Body of pancreas (tissue), 4 donors: ENCODE data around the gene ORAI3. TPM values are rescaled to one million over a fixed set of nuclear protein-coding genes. Genes with fewer than 3 reads are reported as not detected.

ENCODE experiments used
- ATAC-seq: fragments of 150-250 bp; one replicate; pipeline ENCODE4 v1.9.1; 2016
- DNase-seq, 4 donors: peaks; one replicate each; pipeline ENCODE4 v3.0.0-alpha.2; 2019
- H3K27ac ChIP-seq, 4 donors: fragments of 200-600 bp; sonication (generic); 1 replicate in 3 of 4; 2 replicates in 1 of 4; pipeline versions ENCODE4 v1.5.1 to v1.6.1; 2016 to 2019; ENCODE audit warnings: mild to moderate bottlenecking in 1 of 4, mixed read lengths in 1 of 4, moderate library complexity in 1 of 4
- H3K27me3 ChIP-seq, 2 donors: fragments of 200-600 bp; sonication (generic); one replicate each; pipeline ENCODE4 v1.6.0; 2016; ENCODE audit warnings: mild to moderate bottlenecking in 1 of 2
- H3K36me3 ChIP-seq, 2 donors: fragments of 200-600 bp; sonication (generic); replicated peaks in 1 of 2; 2 replicates each; pipeline ENCODE4 v1.5.1; 2016; ENCODE audit warnings: low read depth in 2 of 2; ENCODE audit not compliant: insufficient read depth in 1 of 2
- H3K4me1 ChIP-seq: fragments of 200-600 bp; sonication (generic); one replicate; pipeline ENCODE4 v1.6.0; 2016
- H3K4me3 ChIP-seq, 2 donors: fragments of 200-600 bp; sonication (generic); 1 replicate in 1 of 2; 2 replicates in 1 of 2; pipeline ENCODE4 v1.5.1; 2016 to 2019
- H3K9me3 ChIP-seq, 3 donors: fragments of 200-600 bp; sonication (generic); 1 replicate in 2 of 3; 2 replicates in 1 of 3; pipeline ENCODE4 v1.5.1; 2016
- POLR2A ChIP-seq, 3 donors: fragments of 450-650 bp; IDR thresholded peaks; one replicate each; pipeline ENCODE4 v1.6.1; 2016; ENCODE audit warnings: antibody characterized with exemption in 3 of 3, mild to moderate bottlenecking in 2 of 3
- WGBS, 2 donors: methylation state at CpG; one replicate each; pipeline ENCODE4 v1.1.5; 2017; 5-methylcytosine and 5-hydroxymethylcytosine counted together
- intact Hi-C: fragments of 100-400 bp; cut with DNase I; formaldehyde crosslinking; loops from one replicate; pipeline ENCODE4 v1.15.1; 2023
- total RNA-seq, 2 donors: library from RNA; depleted of rRNA; stranded (reverse); fragments of >200 nt; gene quantifications; one replicate each; pipeline ENCODE4 v1.1.0, GENCODE V29; 2016
- TF ChIP-seq, protein P1 (sequence below), 7 experiments: fragments of 450-650 bp in 4 of 7; fragments of 200-600 bp in 3 of 7; sonication (generic) in 3 of 7; IDR thresholded peaks; one replicate each; pipeline ENCODE4 v1.5.1; 2016 to 2019; ENCODE audit warnings: antibody characterized with exemption in 7 of 7

ORAI3 gene
- total RNA-seq, 2 donors from 2014 or later: 7.9 to 27.2 TPM

DNA sequence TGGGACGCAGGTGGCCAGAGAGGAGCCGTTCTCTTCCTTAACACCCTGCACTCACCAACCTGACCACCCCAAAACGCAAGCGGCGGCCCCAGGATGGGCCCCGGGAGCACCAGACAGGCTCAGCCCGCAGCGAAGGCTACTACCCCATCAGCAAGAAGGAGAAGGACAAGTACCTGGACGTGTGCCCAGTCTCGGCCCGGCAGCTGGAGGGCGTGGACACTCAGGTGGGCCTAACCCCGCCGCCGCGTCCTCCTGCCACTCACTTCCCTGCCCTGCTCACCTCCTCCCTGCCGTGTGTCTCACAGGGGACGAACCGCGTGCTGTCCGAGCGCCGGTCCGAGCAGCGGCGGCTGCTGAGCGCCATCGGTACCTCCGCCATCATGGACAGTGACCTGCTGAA lies 31.6 kb downstream of the ORAI3 start:
- no peak overlapping the region for H3K27ac ChIP-seq
- H3K36me3 ChIP-seq: peaks cover 10 to 24% of the 10 kb centered on the region in 2 donors
- H3K4me1 ChIP-seq: peaks cover 3% of the 10 kb centered on the region
- ATAC-seq (no peak), DNase-seq (no peak)
- intact Hi-C loops: loop anchor here (5.0 to 10.0 kb wide), 3 partner anchors 164 to 884 kb away; no protein-coding TSS in a partner anchor
- no peak for TF ChIP-seq POLR2A (IDR thresholded peaks at IDR 0.05)
- TF ChIP-seq, protein P1, sequence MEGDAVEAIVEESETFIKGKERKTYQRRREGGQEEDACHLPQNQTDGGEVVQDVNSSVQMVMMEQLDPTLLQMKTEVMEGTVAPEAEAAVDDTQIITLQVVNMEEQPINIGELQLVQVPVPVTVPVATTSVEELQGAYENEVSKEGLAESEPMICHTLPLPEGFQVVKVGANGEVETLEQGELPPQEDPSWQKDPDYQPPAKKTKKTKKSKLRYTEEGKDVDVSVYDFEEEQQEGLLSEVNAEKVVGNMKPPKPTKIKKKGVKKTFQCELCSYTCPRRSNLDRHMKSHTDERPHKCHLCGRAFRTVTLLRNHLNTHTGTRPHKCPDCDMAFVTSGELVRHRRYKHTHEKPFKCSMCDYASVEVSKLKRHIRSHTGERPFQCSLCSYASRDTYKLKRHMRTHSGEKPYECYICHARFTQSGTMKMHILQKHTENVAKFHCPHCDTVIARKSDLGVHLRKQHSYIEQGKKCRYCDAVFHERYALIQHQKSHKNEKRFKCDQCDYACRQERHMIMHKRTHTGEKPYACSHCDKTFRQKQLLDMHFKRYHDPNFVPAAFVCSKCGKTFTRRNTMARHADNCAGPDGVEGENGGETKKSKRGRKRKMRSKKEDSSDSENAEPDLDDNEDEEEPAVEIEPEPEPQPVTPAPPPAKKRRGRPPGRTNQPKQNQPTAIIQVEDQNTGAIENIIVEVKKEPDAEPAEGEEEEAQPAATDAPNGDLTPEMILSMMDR (IDR thresholded peaks at IDR 0.05): no peak
- H3K27me3 ChIP-seq: no peaks in the 10 kb centered on the region
- H3K9me3 ChIP-seq: no peaks in the 10 kb centered on the region
- H3K4me3 ChIP-seq: no peak overlapping the region
- 91% methylated on average over 21 to 29 of the region's 29 CpGs for WGBS, 2 donors

DNA sequence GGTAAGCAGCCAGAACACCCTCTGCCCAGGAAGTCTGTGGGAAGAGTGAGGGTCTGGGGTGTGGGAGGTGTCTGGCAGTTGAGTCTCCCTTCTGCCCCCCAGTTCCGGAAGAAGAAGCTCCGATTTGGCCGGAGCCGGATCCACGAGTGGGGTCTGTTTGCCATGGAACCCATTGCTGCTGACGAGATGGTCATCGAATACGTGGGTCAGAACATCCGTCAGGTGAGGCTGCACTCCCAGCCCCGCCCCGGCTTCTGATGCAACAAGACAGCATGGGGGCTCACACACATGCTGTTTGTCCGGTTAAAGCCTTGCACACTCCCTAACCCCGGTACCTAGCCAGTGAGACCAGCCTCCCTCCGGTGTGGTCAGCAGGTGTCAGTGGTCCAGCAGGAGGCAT lies 32.1 kb downstream of the ORAI3 start:
- Histone ChIP-seq H3K9me3 (no peaks in the 10 kb centered on the region), H3K4me1 (peaks cover 8% of the 10 kb centered on the region), H3K36me3 (peaks cover 10 to 20% of the 10 kb centered on the region in 2 donors), H3K4me3 (no peak overlapping the region), H3K27me3 (no peaks in the 10 kb centered on the region), H3K27ac (no peak overlapping the region)
- ATAC-seq (no peak), DNase-seq (no peak)
- 94 to 97% methylated on average over 10 to 14 of the region's 14 CpGs for WGBS, 2 donors
- TF ChIP-seq, protein P1 (IDR thresholded peaks at IDR 0.05): no peak
- no peak for TF ChIP-seq POLR2A (IDR thresholded peaks at IDR 0.05)
- intact Hi-C loops: loop anchor here (5.0 to 10.0 kb wide), 3 partner anchors 164 to 884 kb away; no protein-coding TSS in a partner anchor

DNA sequence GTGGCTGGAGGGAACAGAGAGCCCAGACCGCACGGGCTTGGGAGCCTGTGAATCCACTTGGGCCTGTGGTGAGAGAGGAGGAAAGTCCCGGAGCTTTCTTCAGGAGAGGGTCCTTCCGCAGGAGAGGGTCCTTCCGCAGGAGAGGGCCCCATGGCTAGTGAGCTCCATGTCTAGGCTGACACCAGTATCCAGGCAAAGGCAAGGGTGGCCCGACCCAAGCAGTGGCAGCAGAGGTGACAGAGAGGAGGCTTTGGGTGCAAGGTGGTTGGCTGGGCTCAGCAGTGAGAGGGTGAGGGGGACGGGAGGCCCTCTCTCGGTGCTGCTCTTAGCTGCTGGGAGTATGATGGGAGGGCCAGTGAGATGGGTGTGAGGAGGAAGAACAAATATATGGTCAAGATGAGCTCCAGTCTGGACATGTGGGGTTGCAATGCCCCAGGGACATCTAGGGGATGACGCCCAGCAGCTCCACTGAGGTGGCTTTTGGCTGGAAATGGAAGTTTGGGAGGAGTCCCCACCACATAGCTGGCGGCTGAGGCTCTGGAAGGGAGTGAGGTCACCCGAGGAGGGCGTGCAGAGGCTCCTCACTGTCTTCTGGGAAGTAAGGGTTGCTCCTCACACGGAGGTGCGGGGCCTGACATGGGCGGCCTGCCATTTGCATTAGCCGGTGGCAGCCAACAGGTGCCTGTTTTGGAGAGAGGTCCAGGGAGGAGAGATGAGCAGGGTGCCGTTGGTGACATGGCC lies 33.9 kb downstream of the ORAI3 start:
- 81 to 85% methylated on average over 15 to 16 of the region's 17 CpGs for WGBS, 2 donors
- Histone ChIP-seq H3K4me1 (peaks cover 17% of the 10 kb centered on the region), H3K27ac (no peak overlapping the region), H3K9me3 (no peaks in the 10 kb centered on the region), H3K36me3 (peaks cover 10 to 16% of the 10 kb centered on the region in 2 donors), H3K27me3 (no peaks in the 10 kb centered on the region), H3K4me3 (no peak overlapping the region)
- TF ChIP-seq POLR2A (IDR thresholded peaks at IDR 0.05): no peak
- no peak for DNase-seq
- no peak for ATAC-seq
- intact Hi-C loops: loop anchor here (5.0 to 10.0 kb wide), 3 partner anchors 162 to 882 kb away; no protein-coding TSS in a partner anchor

DNA sequence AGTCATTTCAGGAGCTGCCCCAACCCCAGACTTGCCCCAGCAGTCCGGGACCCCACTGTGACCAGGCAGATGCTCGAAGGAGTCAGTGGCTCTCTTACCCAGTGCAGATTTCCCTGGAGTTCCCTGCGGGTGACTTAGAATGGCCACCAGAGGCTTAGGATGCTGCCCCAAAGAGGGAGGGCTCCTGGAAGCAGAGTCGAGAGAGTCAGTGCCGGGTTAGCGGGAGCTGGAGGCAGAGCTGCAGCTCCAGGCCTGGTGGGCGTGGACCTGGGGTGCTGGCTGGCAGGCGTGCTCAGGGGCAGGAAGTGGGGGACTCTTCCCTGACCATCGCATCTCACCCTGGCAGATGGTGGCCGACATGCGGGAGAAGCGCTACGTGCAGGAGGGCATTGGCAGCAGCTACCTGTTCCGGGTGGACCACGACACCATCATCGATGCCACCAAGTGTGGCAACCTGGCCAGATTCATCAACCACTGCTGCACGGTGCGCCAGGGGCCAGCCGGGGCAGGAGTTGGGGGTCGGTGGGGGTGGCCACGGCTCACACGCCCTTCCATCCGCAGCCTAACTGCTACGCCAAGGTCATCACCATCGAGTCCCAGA lies 34.5 kb downstream of the ORAI3 start:
- Histone ChIP-seq H3K4me3 (no peak overlapping the region), H3K27me3 (no peaks in the 10 kb centered on the region), H3K27ac (no peak overlapping the region), H3K36me3 (peaks cover 10 to 18% of the 10 kb centered on the region in 2 donors), H3K9me3 (no peaks in the 10 kb centered on the region), H3K4me1 (peaks cover 17% of the 10 kb centered on the region)
- intact Hi-C loops: loop anchor here (5.0 to 10.0 kb wide), 3 partner anchors 161 to 881 kb away; no protein-coding TSS in a partner anchor
- ATAC-seq (no peak), DNase-seq (no peak)
- TF ChIP-seq, protein P1 (IDR thresholded peaks at IDR 0.05): no peak
- TF ChIP-seq POLR2A (IDR thresholded peaks at IDR 0.05): no peak
- 71 to 82% methylated on average over 6 to 25 of the region's 25 CpGs for WGBS, 2 donors

DNA sequence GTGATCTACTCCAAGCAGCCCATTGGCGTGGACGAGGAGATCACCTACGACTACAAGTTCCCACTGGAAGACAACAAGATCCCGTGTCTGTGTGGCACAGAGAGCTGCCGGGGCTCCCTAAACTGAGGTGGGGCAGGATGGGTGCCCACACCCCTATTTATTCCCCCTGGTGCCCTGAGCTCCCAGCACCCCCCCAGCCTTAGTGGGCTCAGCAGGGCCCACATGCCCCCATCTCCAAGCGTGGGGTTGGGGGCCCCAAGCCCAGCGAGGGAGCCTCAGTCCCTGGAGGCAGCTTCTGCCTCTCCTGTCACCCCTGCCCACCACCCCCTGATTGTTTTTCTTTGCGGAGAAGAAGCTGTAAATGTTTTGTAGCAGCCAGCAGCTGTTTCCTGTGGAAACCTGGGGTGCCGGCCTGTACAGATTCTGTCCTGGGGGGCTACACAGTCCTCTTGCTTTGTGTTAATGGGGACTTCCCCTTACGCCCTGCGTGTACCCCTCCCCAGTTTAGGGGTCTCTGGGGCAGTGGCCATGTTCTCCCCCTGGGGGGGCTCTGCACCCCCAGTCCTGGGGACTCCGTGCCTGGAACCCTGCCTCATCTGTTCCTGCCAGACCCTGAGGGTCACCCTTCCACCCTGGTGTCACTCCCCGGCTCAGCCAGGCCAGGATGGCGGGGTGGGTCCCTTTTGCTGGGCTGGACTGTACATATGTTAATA lies 35.2 kb downstream of the ORAI3 start:
- H3K27ac ChIP-seq: peak overlapping the region in 2 of 4 donors; percentile 90 to 92
- no peaks in the 10 kb centered on the region for H3K9me3 ChIP-seq
- peaks cover 10 to 18% of the 10 kb centered on the region in 2 donors for H3K36me3 ChIP-seq
- 77 to 86% methylated on average over 12 to 13 of the region's 14 CpGs for WGBS, 2 donors
- H3K4me1 ChIP-seq: peaks cover 17% of the 10 kb centered on the region
- intact Hi-C loops: loop anchor here (5.0 to 10.0 kb wide), 3 partner anchors 161 to 881 kb away; no protein-coding TSS in a partner anchor
- no peak for ATAC-seq
- H3K4me3 ChIP-seq: no peak overlapping the region
- H3K27me3 ChIP-seq: no peaks in the 10 kb centered on the region
- TF ChIP-seq, protein P1 (IDR thresholded peaks at IDR 0.05): no peak
- no peak for TF ChIP-seq POLR2A (IDR thresholded peaks at IDR 0.05)
- DNase-seq: no peak
